COLO668 (cell line): ENCODE measurements around the gene PDLIM5.
A peak's percentile ranks its signal among the peaks of the same experiment; 100 is the strongest.
"Not testable (repeated sequence)": the region's sequence is repeated elsewhere in the genome, so short reads cannot be mapped to it uniquely, and the experiment has no call there.

Source experiments
- DNase-seq: peaks from one replicate; lab custom pipeline; 2025; ENCODE audit not compliant: unreplicated experiment; lab: John Stamatoyannopoulos, UW

PDLIM5 gene

GRCh38 chr4:94459462-94460161 is 7.9 kb downstream of the PDLIM5 start:
- DNase-seq = no peak

DNA sequence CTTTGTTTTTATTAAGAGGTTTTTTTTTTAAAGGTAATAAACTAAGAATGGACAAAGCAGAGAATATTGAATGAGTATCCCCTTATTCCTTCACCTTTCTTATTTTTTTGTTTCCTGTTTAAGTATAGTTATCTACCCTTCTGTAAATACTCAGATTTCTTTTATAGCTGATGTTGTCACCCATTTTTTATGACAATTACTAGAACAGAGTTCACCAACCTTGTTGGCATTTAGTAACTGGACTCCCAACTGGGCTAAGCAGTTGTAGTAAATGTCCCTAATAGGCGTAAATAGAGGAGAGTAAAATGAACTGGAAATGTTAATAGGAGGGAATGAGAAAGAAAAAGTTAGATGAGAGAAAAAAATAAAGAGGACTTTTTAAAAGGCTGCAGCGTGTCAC is 9.8 kb downstream of the PDLIM5 start:
- DNase-seq = no peak

DNA sequence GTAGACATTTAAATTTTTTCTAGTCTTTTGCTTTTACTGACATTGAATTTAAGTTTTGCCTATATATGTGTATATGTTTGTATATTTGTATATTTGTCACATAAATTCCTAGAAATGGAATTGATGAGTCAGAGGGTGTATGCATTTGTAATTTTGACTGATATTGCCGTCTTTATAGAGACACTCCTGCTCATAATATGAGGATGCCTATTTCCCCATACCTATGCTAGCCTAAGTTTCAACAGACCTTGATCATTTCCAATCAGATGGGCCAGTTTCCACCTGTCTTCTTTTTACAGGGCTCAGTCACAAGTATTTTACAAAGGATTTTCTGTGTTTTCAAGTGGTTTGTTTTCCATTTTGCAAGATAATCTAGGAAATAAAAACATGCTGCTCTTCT is 10.8 kb downstream of the PDLIM5 start:
- no peak for DNase-seq

DNA sequence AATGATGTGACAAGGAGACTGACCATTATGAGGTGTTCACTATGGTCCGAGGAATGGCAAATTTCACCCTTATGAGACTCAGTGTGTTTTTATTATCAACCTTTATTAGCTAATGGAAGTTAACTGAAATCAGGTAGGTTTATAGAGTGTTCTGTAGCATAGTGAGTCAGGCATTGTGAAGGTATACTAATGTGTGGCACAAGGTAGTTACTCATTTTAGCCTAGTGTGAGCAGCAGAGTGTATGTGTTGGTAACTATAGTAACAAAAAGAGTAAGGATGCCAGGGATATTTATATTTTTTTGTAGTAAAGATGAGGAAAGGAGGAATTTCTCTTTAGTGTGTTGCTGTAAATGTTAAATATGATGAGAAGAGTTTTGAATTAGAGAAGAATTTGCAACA is 12.0 kb downstream of the PDLIM5 start:
- DNase-seq = no peak

DNA sequence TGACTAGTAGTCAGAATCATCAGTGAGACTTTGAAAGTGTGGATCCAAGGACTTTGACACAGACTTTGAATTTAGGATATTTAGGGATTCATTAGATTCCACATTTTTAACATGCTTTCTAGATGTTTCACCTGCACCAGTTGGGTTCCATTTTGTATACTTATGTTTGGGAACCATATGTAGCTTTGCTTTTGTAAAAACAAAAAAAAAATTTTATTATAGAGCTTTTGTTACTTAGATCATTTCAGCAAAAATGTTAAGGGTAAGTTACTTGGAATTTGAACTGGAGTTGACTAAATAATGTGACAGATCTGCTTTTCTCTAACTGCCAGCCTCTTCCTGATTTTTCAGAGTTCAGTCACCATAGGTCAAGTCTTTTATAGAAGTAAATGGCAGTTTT is 14.6 kb downstream of the PDLIM5 start:
- DNase-seq = no peak

- DNase-seq = no peak
Measured at GRCh38 chr4:94466923-94467322, 15.2 kb downstream of the PDLIM5 start.

DNA sequence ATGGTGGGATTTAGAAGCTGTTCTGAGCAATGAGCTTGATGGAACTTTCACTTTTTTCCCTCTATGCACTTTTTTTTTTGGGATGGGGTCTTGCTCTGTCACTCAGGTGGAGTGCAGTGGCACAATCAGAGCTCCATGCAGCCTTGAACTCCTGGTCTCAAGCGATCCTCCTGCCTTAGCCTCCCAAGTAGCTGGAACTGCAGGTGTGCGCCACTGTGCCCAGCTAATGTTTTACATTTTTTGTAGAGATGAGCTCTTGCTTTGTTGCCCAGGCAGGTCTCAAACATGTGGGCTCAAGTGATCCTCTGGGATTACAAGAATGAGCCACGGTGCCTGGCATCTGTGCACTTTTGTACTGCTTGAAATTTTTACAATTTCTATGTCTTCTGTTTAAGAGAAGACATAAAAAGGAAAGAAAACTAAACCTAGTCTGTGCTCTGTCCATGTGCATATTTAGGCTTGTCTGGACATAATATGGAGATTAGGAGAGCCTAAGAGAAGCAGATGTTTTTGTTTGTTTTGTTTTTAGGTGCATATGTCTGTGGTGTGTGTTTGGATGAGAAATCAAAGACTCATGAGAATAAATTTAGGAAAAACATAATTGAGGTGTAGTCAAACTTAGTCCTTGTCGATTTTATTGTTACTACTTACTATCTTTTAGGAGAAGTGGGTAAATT is 16.5 kb downstream of the PDLIM5 start:
- DNase-seq = no peak

DNA sequence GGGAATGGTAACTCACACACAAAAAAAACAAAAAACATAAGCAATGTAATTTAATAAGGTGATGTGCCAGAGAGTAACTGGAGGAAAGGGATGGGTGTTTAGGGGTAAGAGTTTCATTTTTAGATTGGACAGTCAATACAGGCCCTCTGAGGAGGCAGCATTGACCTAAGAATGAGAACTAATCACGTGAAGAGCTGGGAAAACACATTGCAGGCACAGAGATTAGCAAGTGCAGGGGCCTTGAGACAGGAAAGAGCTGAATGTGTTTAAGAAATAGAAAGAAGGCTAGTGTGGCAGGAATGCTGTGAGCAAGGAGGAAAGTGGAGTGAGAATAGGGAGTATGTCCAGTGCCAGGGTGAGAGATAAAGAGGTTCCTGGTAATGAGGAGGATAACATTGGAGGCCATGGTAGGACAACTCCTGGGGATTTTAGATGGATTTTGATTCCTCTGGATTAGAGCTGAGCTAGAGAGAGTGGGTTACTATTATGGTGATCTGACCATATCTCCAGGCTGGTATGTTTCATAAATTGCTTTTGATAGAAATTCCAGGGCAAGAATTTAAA is 17.6 kb downstream of the PDLIM5 start:
- no peak for DNase-seq

- DNase-seq = no peak
Measured at GRCh38 chr4:94470132-94470531, 18.4 kb downstream of the PDLIM5 start.

DNA sequence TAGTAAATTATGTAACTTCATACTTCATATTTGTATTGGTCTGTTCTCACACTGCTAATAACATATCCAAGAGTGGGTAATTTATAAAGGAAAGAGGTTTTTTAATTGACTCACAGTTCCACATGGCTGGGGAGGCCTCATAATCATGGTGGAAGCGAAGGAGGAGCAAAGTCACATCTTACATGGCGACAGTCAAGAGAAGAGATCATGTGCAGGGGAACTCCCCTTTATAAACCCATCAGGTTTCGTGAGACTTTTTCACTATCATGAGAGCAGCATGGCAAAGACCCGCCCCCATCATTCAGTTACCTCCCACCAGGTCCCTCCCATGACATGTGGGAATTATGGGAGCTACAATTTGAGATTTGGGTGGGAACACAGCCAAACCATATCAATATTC is 19.0 kb downstream of the PDLIM5 start:
- DNase-seq = not testable (repeated sequence)

GRCh38 chr4:94472056-94472826 is 20.5 kb downstream of the PDLIM5 start:
- DNase-seq = peak; percentile 47

DNA sequence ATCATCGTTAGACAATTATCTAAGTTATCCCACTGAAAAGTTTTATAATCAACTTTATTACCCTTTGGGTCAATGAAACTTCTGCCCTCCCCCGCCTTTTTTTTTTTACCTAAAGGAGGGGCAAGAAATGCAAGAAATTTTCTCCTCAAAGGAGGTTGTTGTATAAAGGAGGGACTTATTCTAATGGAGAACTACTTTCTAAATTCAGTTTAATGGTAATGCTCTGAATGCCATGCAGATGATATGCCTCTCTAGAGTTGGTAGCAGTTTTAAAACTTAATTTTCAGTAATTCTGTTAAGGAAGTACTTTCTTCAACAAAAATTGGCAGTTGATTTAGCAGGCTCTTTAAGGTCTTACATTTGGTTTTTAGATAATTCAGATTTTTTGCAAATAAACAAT is 23.3 kb downstream of the PDLIM5 start:
- DNase-seq = no peak

- no peak for DNase-seq
Measured at GRCh38 chr4:94475794-94476193, 24.1 kb downstream of the PDLIM5 start.

- DNase-seq = no peak
Measured at GRCh38 chr4:94477227-94477626, 25.5 kb downstream of the PDLIM5 start.

DNA sequence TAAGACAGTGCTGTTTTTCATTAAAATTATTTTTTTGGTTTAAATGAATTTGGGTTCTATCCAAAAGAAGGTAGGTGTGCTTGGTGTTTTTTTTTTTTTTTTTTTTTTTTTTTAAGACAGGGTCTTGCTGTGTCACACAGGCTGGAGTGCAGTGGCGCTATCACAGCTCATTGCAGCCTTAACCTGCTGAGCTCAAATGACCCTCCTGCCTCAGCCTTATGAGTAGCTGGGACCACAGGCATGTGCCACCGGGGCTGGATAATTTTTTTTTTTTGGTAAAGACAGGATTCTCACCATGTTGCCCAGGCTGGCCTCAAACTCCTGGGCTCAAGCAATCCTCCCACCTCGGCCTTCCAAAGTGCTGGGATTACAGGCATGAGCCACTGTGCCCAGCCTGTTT is 27.1 kb downstream of the PDLIM5 start:
- not testable (repeated sequence) for DNase-seq

- DNase-seq = no peak
Measured at GRCh38 chr4:94479358-94480141, 27.8 kb downstream of the PDLIM5 start.

GRCh38 chr4:94480362-94480951 is 28.7 kb downstream of the PDLIM5 start:
- no peak for DNase-seq

- no peak for DNase-seq
Measured at GRCh38 chr4:94483895-94484294, 32.2 kb downstream of the PDLIM5 start.

- DNase-seq = no peak
Measured at GRCh38 chr4:94484818-94485217, 33.1 kb downstream of the PDLIM5 start.

DNA sequence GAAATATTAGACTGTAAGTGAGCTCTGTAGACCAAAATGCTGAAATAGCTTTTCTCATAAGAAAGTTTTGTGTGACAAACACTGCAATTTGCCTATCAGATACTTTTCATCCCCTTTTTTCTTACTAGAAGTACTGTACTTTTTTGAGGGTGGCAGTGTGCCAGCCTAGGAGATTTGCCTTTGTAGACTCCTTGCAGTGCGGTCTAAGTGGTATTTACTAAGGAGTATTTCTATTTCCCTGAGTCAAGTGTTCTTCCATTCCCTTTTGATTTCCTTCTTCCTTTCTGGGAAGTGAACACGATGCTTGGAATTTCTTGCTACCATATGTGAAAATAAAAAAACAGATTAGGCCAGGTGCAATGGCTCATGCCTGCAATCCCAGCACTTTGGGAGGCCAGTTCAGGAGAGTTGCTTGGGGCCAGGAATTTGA is 34.6 kb downstream of the PDLIM5 start:
- no peak for DNase-seq

DNA sequence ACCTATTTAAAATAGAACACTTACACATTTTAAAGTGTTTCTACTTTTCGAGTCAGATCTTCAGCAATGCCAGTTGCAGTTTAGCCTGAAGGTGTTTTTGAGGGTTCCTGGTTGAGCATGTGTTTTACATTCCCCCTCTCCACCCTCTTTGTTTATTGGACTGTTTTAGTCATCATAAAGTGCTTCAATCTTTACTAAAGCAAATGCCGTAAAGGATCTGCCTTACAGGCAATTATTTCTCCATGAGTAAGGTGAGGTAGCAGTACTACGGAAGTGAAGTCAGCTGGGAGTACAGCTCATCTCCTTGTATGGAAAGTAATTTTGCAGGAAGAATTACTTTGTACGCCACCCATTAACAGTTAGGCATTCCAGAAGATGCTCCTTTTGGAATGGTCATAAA is 36.9 kb downstream of the PDLIM5 start:
- no peak for DNase-seq
